GM12865 (cell line): ENCODE data around the gene DCLK1.

Source experiments
- DNase-seq: peaks from one replicate; pipeline ENCODE4 v3.0.0; 2010; ENCODE audit warnings: low read depth
- H3K4me3 ChIP-seq: 2 replicates; pipeline ENCODE4 v1.5.1; 2011; ENCODE audit warnings: mild to moderate bottlenecking, low read depth, low read length, control low read depth
- CTCF ChIP-seq: IDR thresholded peaks from 2 replicates; pipeline ENCODE4 v1.5.1; 2011; ENCODE audit warnings: low read length, control low read depth, low read depth, inconsistent platforms; ENCODE audit not compliant: insufficient read depth; ENCODE audit errors: missing control alignments

DCLK1 gene

GRCh38 chr13:35995136-35995535 is 136.0 kb downstream of the DCLK1 start:
- no peak overlapping the region for H3K4me3 ChIP-seq
- TF ChIP-seq CTCF: no peak
- DNase-seq: no peak

- no peak overlapping the region for H3K4me3 ChIP-seq
- no peak for DNase-seq
- TF ChIP-seq CTCF: no peak
Observed at GRCh38 chr13:35994131-35994966, 136.8 kb downstream of the DCLK1 start.

GRCh38 chr13:35993686-35994085 is 137.5 kb downstream of the DCLK1 start:
- no peak for TF ChIP-seq CTCF
- DNase-seq: no peak
- no peak overlapping the region for H3K4me3 ChIP-seq

GRCh38 chr13:35992964-35993363 is 138.2 kb downstream of the DCLK1 start:
- peak; percentile 5 for DNase-seq
- H3K4me3 ChIP-seq: no peak overlapping the region
- TF ChIP-seq CTCF: no peak

GRCh38 chr13:35990196-35990595 is 141.0 kb downstream of the DCLK1 start:
- DNase-seq: no peak

GRCh38 chr13:35988648-35989081 is 142.5 kb downstream of the DCLK1 start:
- no peak overlapping the region for H3K4me3 ChIP-seq
- TF ChIP-seq CTCF: no peak
- no peak for DNase-seq

More at GRCh38 chr13:35990196-35990595, 141.0 kb downstream of the DCLK1 start:
- no peak for TF ChIP-seq CTCF
- no peak overlapping the region for H3K4me3 ChIP-seq
